Kidney glomerular epithelial cell (primary cell): ENCODE measurements around the gene WNT5A.

ENCODE experiments used
- DNase-seq: peaks from one replicate; lab custom pipeline; 2025; lab: John Stamatoyannopoulos, UW

WNT5A gene

GRCh38 chr3:55481744-55482495, 5.2 kb downstream of the WNT5A start:
- DNase-seq, result peak; percentile 24

DNA sequence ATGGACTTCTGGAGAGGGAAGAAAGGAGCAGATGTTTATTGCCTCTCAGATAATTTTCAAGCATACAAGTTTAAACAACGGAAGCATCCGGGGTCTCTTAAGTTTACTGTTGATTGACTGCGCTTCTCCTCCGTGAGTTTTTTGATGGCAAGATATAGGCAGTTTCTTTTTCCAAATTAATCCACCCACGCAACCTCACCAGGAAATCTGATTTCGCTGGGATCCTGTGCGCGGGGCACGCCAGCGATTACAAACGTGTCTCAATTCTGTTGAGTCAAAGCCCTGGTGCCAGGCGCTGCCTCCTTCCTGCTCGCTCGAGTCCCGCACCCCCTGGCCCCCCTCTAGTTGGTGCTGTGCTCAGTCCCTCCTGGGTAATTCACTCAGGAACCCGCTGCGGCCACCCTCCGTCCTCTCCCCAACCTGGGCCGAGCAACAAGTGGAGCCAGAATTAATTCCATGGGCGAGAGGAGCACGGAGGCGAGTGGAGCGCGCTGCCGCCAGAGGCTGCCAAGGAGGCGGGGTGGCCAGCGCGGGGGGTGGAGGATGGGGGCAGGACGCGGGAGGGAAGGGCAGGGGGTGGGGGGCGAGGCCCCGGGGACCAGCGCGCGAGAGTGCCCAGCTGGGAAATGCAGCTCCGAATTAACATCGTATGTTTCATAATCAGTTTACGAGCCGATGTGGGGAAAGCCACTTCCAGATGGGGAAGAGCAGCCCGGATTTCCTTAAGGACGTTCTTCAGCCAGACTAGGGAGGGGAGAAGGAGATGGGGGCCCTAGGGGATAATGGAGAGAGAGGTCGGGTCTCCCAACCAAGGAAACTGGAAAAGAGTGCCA, 6.0 kb downstream of the WNT5A start:
- no peak for DNase-seq

- no peak for DNase-seq
These were observed 9.5 kb downstream of the WNT5A start for GRCh38 chr3:55477306-55478303.

GRCh38 chr3:55476515-55476914, 10.6 kb downstream of the WNT5A start:
- peak; percentile 81 for DNase-seq

- DNase-seq, result no peak
These were observed 12.9 kb downstream of the WNT5A start for GRCh38 chr3:55474213-55474632.

DNA sequence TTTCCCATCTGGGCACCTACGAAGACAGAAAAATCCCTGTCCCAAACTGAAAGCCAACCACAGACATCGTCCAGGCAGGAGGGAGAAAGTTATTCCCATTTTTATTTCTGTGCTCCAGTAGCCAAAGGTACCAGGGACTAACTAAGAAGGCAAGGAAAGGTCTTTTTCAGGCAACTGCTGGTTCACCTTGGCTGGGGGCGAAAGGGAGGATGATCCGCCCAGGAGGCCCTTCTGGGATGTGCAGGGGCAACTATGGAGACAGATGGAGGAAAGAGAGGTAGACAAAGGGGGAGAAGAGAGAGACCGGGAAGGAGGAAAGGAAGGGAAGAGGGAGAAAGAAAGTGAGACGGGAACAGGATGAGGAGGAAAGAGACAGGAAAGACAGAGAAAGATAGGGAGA, 13.3 kb downstream of the WNT5A start:
- DNase-seq, result no peak

DNA sequence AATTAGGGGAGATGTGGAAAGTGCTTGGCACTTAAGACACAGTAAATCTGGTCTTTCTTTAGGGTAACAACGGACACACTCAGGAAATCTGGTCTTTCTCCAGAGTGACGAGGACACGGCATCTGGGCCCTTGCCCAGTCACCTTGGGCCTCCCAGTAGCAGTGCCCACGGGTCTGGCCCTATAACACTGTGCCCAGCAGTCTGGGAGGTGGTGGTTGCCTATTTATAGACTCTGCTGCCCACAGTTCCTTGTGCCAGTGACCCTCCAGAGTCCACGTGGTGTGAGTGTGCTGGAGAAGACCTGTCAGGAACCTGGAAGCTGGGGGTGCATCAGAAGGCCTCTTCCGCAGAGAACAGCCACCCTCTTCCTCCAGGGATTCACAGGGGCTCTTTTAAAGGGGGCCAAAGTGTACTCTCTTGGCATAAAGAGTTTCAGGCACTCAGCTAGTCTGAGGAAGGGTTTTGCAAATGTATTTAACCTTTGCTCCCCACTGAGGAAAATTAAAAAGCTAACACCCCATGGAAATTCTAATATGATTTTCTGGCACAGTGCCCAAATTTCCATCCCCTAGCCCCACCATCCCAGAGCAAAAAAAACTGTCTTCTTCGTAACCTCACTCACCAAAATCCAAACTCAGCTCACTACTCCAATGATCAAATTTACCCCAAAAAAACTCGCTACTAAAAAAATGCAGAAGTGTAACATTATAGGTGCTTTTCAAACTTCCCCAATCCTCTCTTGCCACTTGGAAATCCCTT, 15.4 kb downstream of the WNT5A start:
- no peak for DNase-seq

DNA sequence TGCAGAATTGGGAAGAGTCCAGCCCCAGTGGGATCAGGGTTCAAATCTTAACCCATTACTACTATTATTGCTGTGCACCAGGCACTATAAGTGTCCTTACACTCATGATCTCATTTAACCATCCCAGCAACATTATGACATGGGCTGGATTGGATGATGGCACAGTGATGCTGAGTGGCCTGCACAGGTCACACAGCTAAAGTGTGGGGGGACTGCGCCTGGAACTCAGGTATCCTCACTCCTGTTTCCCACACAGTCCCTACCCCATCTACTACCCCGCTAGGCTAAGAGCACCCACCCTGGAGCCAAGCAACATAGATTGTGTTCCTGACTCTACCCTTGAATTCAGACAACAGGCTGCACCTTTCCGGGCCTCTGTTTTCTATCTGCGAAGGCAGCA, 16.0 kb downstream of the WNT5A start:
- no peak for DNase-seq

- DNase-seq, result no peak
These were observed 17.1 kb downstream of the WNT5A start for GRCh38 chr3:55469957-55470526.

- no peak for DNase-seq
These were observed 18.9 kb downstream of the WNT5A start for GRCh38 chr3:55468251-55468650.

DNA sequence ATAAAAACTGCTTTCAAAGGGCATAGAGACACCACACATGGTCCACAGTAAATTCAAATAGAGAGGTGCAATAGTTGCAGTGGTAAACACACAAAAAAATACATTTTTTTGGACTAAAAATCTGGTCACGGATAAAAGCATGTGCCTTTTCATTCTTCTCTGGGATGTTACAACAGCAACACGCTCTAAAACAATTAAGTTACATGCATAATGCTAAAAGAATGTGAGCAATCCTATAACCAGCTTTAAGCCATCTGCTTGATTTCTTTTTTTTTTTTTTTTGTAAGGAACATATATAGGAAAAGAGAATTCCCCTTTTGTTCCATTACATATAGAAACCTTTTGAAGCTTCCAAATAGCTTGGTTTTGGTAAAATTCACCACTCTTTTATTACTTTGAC, 20.0 kb downstream of the WNT5A start:
- DNase-seq, result no peak

DNA sequence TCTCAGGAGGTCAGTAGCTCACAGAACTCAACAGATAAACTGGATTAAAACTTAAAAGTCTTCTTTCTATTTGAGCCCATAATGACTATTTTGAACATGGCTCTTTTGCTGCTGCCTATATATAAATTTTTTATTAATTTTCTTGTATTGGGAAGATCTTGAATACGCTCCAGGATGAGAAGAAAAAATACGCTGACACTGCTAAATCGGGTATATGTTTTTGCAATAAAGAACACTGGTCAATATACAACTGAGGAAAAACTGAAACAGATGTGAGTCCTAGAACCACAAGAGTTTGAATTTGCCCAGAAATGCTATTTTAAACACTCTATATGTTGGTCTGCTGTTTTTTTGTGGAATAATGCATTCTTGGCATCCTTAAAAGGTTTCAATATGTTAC, 20.6 kb downstream of the WNT5A start:
- no peak for DNase-seq

GRCh38 chr3:55461896-55462295, 25.2 kb downstream of the WNT5A start:
- peak; percentile 18 for DNase-seq

GRCh38 chr3:55459838-55460237, 27.3 kb downstream of the WNT5A start:
- DNase-seq, result no peak

DNA sequence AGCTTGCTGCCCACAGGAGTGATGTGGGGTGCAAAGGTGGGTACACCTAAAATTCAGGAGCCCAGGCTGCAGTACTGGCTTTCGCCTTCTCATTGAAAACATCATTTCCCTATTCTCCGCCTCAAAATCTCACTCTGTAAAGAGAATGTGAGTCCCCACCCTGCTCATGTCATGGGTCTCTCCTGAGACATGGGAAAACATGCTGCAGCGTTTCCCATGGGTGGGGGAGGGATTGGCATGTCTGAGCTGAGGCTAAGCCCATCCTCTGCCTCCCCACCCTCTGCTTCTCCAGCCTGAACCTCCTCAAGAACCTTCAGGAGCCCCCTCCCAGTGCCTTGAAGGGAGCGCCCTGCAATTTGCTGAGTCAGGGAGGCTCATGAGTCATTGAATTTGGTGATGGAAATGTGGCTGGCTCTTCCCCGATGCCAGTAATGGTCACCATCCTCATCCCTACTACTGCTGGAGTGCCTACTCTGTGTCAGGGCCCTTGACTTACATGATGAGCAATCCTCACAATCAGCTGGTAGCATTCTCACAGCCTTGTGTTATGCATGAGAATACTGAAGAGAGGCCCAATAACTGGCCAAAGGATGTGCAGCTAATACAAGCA, 28.8 kb downstream of the WNT5A start:
- no peak for DNase-seq

- DNase-seq, result no peak
These were observed 31.2 kb downstream of the WNT5A start for GRCh38 chr3:55455915-55456314.

- DNase-seq, result no peak
These were observed 32.5 kb downstream of the WNT5A start for GRCh38 chr3:55454611-55455010.

GRCh38 chr3:55453886-55454496, 33.1 kb downstream of the WNT5A start:
- no peak for DNase-seq

DNA sequence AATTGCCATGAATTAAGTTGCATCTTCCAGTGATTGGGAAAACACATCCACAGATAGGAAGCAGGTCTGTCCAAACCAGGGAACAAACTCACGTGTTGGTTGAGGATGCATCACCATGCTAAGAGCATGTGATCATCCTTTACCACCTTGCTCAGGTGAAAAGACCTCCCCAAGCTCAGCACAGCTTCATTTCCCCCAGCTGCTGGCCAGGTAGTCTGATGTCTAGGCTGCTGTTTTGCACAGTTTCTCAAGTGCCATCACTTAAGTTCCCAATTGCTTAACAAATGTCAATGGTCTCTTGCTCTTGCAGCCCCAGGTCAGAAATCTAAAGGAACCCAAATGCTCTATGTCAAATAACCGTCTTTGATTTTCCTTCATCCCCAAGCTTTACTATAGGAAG, 34.2 kb downstream of the WNT5A start:
- no peak for DNase-seq

DNA sequence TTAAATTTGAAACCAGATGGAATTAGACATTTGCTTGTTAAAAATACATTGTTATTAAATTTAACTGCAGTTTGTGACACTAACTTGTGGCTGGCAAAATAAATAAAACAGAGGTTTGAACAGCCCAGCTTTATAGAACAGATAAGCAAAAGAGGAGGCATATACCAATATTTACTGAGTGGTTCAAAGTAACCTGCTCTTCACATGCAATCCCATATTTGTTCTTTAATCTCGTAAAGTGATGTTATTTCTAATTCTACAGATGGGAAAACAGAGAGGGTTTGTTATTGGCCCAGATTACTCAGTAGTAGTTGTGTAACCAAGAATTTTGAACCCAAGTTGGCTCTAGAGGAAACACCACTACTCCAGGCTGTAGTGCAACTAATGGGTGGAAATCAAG, 37.6 kb downstream of the WNT5A start:
- no peak for DNase-seq
